Measurements from ENCODE around the gene NUBP2. TPM values are rescaled to one million over a fixed set of nuclear protein-coding genes. Genes with fewer than 3 reads are reported as not detected.

Gene NUBP2
- total and polyA plus RNA-seq, 2 donors (not counting 1 experiment from before 2014, with no cell fraction given): 13.5 to 43.6 TPM

GRCh38 chr16:1818873-1819525 is 36.2 kb downstream of the NUBP2 start:
- Histone ChIP-seq H3K4me2 (ENCODE audit: extremely low read depth, insufficient read depth, low read length) (no peak overlapping the region), H3K27me3 (ENCODE audit: control insufficient read depth, insufficient read depth, low read length) (no peaks in the 10 kb centered on the region), H4K20me1 (ENCODE audit: control insufficient read depth, extremely low read depth, insufficient read depth, low read length) (no peaks in the 10 kb centered on the region), H3K27ac (ENCODE audit: insufficient read depth, low read length) (no peak overlapping the region), H3K9me3 (ENCODE audit: control insufficient read depth, insufficient read depth, low read depth, low read length) (no peaks in the 10 kb centered on the region), H3K36me3 (ENCODE audit: control insufficient read depth, insufficient read depth, low read length) (peaks cover 10% of the 10 kb centered on the region), H3K9ac (ENCODE audit: insufficient read depth, low read length) (no peak overlapping the region), H2AFZ (ENCODE audit: low read length) (no peak overlapping the region), H3K79me2 (ENCODE audit: control insufficient read depth, insufficient read depth, low read length) (no peaks in the 10 kb centered on the region), H3K4me1 (ENCODE audit: control insufficient read depth, extremely low read depth, insufficient read depth, low read length) (no peaks in the 10 kb centered on the region), H3K4me3 (replicated peaks in 1 of 4; ENCODE audit: control extremely low read depth in 1 of 4, insufficient read depth in 1 of 4, low read depth in 3 of 4, low read length in 4 of 4) (no peak overlapping the region)
- TF ChIP-seq, protein P1, sequence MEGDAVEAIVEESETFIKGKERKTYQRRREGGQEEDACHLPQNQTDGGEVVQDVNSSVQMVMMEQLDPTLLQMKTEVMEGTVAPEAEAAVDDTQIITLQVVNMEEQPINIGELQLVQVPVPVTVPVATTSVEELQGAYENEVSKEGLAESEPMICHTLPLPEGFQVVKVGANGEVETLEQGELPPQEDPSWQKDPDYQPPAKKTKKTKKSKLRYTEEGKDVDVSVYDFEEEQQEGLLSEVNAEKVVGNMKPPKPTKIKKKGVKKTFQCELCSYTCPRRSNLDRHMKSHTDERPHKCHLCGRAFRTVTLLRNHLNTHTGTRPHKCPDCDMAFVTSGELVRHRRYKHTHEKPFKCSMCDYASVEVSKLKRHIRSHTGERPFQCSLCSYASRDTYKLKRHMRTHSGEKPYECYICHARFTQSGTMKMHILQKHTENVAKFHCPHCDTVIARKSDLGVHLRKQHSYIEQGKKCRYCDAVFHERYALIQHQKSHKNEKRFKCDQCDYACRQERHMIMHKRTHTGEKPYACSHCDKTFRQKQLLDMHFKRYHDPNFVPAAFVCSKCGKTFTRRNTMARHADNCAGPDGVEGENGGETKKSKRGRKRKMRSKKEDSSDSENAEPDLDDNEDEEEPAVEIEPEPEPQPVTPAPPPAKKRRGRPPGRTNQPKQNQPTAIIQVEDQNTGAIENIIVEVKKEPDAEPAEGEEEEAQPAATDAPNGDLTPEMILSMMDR (conservative IDR thresholded peaks at IDR 0.05 in 1 of 2, IDR thresholded peaks at IDR 0.05 in 1 of 2; ENCODE audit: low read depth in 1 of 2, low read length in 2 of 2): no peak
- TF ChIP-seq EZH2 (IDR thresholded peaks at IDR 0.05; ENCODE audit: low read length, missing control alignments): no peak
- DNase-seq (ENCODE audit: low read depth in 2 of 2): no peak

DNA sequence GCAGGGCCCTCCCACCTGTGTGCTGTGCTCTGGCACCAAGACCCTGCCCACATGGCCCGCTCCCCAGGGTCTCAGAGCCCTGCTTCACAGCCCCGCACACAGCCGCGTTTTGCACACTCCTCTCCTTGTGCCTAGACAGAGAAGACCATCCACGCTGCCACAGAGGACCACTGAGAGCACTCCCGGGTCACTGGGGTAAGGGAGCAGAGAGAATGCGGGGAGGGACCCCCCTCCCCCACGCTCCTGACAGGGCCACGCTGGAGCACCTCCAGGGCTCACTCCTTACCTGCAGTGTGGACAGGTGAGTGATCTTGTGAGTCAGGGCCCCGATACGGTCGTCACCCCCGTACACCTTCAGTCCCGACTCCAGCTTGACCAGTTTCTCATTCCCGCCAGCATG is 36.9 kb downstream of the NUBP2 start:
- Histone ChIP-seq H3K79me2 (ENCODE audit: control insufficient read depth, insufficient read depth, low read length) (no peaks in the 10 kb centered on the region), H3K4me3 (replicated peaks in 1 of 4; ENCODE audit: control extremely low read depth in 1 of 4, insufficient read depth in 1 of 4, low read depth in 3 of 4, low read length in 4 of 4) (no peak overlapping the region), H3K9me3 (ENCODE audit: control insufficient read depth, insufficient read depth, low read depth, low read length) (no peaks in the 10 kb centered on the region), H3K36me3 (ENCODE audit: control insufficient read depth, insufficient read depth, low read length) (peaks cover 10% of the 10 kb centered on the region), H3K4me1 (ENCODE audit: control insufficient read depth, extremely low read depth, insufficient read depth, low read length) (no peaks in the 10 kb centered on the region), H3K27me3 (ENCODE audit: control insufficient read depth, insufficient read depth, low read length) (no peaks in the 10 kb centered on the region), H2AFZ (ENCODE audit: low read length) (no peak overlapping the region), H3K27ac (ENCODE audit: insufficient read depth, low read length) (no peak overlapping the region), H3K4me2 (ENCODE audit: extremely low read depth, insufficient read depth, low read length) (no peak overlapping the region), H4K20me1 (ENCODE audit: control insufficient read depth, extremely low read depth, insufficient read depth, low read length) (no peaks in the 10 kb centered on the region), H3K9ac (ENCODE audit: insufficient read depth, low read length) (no peak overlapping the region)
- TF ChIP-seq, protein P1 (conservative IDR thresholded peaks at IDR 0.05 in 1 of 2, IDR thresholded peaks at IDR 0.05 in 1 of 2; ENCODE audit: low read depth in 1 of 2, low read length in 2 of 2): no peak
- TF ChIP-seq EZH2 (IDR thresholded peaks at IDR 0.05; ENCODE audit: low read length, missing control alignments): no peak
- DNase-seq (ENCODE audit: low read depth in 2 of 2): no peak

- Histone ChIP-seq H3K27me3 (ENCODE audit: control insufficient read depth, insufficient read depth, low read length) (no peaks in the 10 kb centered on the region), H4K20me1 (ENCODE audit: control insufficient read depth, extremely low read depth, insufficient read depth, low read length) (no peaks in the 10 kb centered on the region), H3K79me2 (ENCODE audit: control insufficient read depth, insufficient read depth, low read length) (peaks cover 2% of the 10 kb centered on the region), H3K36me3 (ENCODE audit: control insufficient read depth, insufficient read depth, low read length) (peaks cover 10% of the 10 kb centered on the region), H2AFZ (ENCODE audit: low read length) (no peak overlapping the region), H3K4me1 (ENCODE audit: control insufficient read depth, extremely low read depth, insufficient read depth, low read length) (no peaks in the 10 kb centered on the region), H3K27ac (ENCODE audit: insufficient read depth, low read length) (no peak overlapping the region), H3K4me3 (replicated peaks in 1 of 4; ENCODE audit: control extremely low read depth in 1 of 4, insufficient read depth in 1 of 4, low read depth in 3 of 4, low read length in 4 of 4) (no peak overlapping the region), H3K9me3 (ENCODE audit: control insufficient read depth, insufficient read depth, low read depth, low read length) (no peaks in the 10 kb centered on the region), H3K9ac (ENCODE audit: insufficient read depth, low read length) (no peak overlapping the region), H3K4me2 (ENCODE audit: extremely low read depth, insufficient read depth, low read length) (no peak overlapping the region)
- TF ChIP-seq, protein P1 (conservative IDR thresholded peaks at IDR 0.05 in 1 of 2, IDR thresholded peaks at IDR 0.05 in 1 of 2; ENCODE audit: low read depth in 1 of 2, low read length in 2 of 2): no peak
- TF ChIP-seq EZH2 (IDR thresholded peaks at IDR 0.05; ENCODE audit: low read length, missing control alignments): no peak
- DNase-seq (ENCODE audit: low read depth in 2 of 2): no peak
These were observed 37.6 kb downstream of the NUBP2 start for GRCh38 chr16:1820096-1820945.

Data from fibroblast of lung (primary cell).